H9 (cell line): ENCODE measurements around the gene RFTN2. TPM values are rescaled to one million over a fixed set of nuclear protein-coding genes. Genes with fewer than 3 reads are reported as not detected.

ENCODE experiments used
- DNase-seq: peaks from one replicate; pipeline ENCODE4 v3.0.0-alpha.2; 2017
- H2AFZ ChIP-seq: one replicate; pipeline ENCODE4 v1.6.1; 2013; ENCODE audit warnings: mild to moderate bottlenecking, low read length, control low read depth, moderate library complexity
- H2AK5ac ChIP-seq: 2 replicates; pipeline ENCODE4 v1.6.1; 2013; ENCODE audit warnings: low read length, control low read depth, mixed read lengths; ENCODE audit not compliant: insufficient read length
- H2BK120ac ChIP-seq: one replicate; pipeline ENCODE4 v1.6.1; 2013; ENCODE audit warnings: low read depth, mild to moderate bottlenecking, low read length, control low read depth, inconsistent platforms; ENCODE audit not compliant: poor library complexity, severe bottlenecking
- H2BK12ac ChIP-seq: 2 replicates; pipeline ENCODE4 v1.6.1; 2013; ENCODE audit warnings: low read length, control low read depth, mixed read lengths, low read depth; ENCODE audit not compliant: insufficient read length
- H2BK15ac ChIP-seq: 2 replicates; pipeline ENCODE4 v1.6.1; 2013; ENCODE audit warnings: low read depth, low read length, control low read depth
- H2BK20ac ChIP-seq: one replicate; pipeline ENCODE4 v1.6.1; 2013; ENCODE audit warnings: low read depth, mild to moderate bottlenecking, low read length, control low read depth, inconsistent platforms; ENCODE audit not compliant: poor library complexity, severe bottlenecking
- H2BK5ac ChIP-seq: 2 replicates; pipeline ENCODE4 v1.6.1; 2013; ENCODE audit warnings: low read length, control low read depth, mixed read lengths; ENCODE audit not compliant: insufficient read length
- H3K14ac ChIP-seq: 2 replicates; pipeline ENCODE4 v1.6.1; 2013; ENCODE audit warnings: low read length, control low read depth; ENCODE audit not compliant: insufficient read depth
- H3K18ac ChIP-seq: 2 replicates; pipeline ENCODE4 v1.6.1; 2013; ENCODE audit warnings: low read depth, mild to moderate bottlenecking, mixed read lengths, low read length, control low read depth; ENCODE audit not compliant: insufficient read length
- H3K23ac ChIP-seq: 2 replicates; pipeline ENCODE4 v1.6.1; 2013; ENCODE audit warnings: low read length, control low read depth, mixed read lengths, low read depth; ENCODE audit not compliant: insufficient read length
- H3K23me2 ChIP-seq: 2 replicates; pipeline ENCODE4 v1.6.1; 2013; ENCODE audit warnings: low read depth, mild to moderate bottlenecking, mixed read lengths, low read length, control low read depth; ENCODE audit not compliant: insufficient read length, poor library complexity, severe bottlenecking
- H3K27ac ChIP-seq: 2 replicates; pipeline ENCODE4 v1.5.1; 2013; ENCODE audit warnings: low read length, control low read depth, mixed read lengths, low read depth; ENCODE audit not compliant: insufficient read length
- H3K27me3 ChIP-seq: 2 replicates; pipeline ENCODE4 v1.6.1; 2013; ENCODE audit warnings: low read length, control low read depth, inconsistent platforms; ENCODE audit not compliant: insufficient read depth
- H3K4ac ChIP-seq: 2 replicates; pipeline ENCODE4 v1.6.1; 2013; ENCODE audit warnings: low read depth, mild to moderate bottlenecking, control low read depth, inconsistent platforms, low read length, moderate library complexity
- H3K4me1 ChIP-seq: 2 replicates; pipeline ENCODE4 v1.6.1; 2013; ENCODE audit warnings: low read length, control low read depth, inconsistent platforms; ENCODE audit not compliant: insufficient read depth
- H3K4me2 ChIP-seq: 2 replicates; pipeline ENCODE4 v1.6.1; 2013; ENCODE audit warnings: low read length, control low read depth, mixed read lengths; ENCODE audit not compliant: insufficient read length, insufficient read depth
- H3K56ac ChIP-seq: 2 replicates; pipeline ENCODE4 v1.6.1; 2013; ENCODE audit warnings: low read depth, mild to moderate bottlenecking, mixed read lengths, low read length, control low read depth; ENCODE audit not compliant: insufficient read length
- H3K79me1 ChIP-seq: 2 replicates; pipeline ENCODE4 v1.6.1; 2013; ENCODE audit warnings: low read depth, mild to moderate bottlenecking, moderate library complexity, low read length, control low read depth, inconsistent platforms; ENCODE audit not compliant: insufficient read depth, poor library complexity, severe bottlenecking
- H3K79me2 ChIP-seq: 2 replicates; pipeline ENCODE4 v1.6.1; 2013; ENCODE audit warnings: low read length, control low read depth, inconsistent platforms; ENCODE audit not compliant: insufficient read depth
- H3K9ac ChIP-seq: 2 replicates; pipeline ENCODE4 v1.6.1; 2013; ENCODE audit warnings: low read length, control low read depth, mixed read lengths; ENCODE audit not compliant: insufficient read length; ENCODE audit errors: extremely low read depth
- H3K9me3 ChIP-seq: one replicate; pipeline ENCODE4 v1.6.1; 2013; ENCODE audit warnings: low read depth, low read length, inconsistent platforms; ENCODE audit not compliant: control insufficient read depth
- H3T11ph ChIP-seq: one replicate; pipeline ENCODE4 v1.6.1; 2013; ENCODE audit warnings: mild to moderate bottlenecking, low read length, control low read depth, inconsistent platforms
- H4K20me1 ChIP-seq: one replicate; pipeline ENCODE4 v1.6.1; 2013; ENCODE audit not compliant: control insufficient read depth, insufficient read length, insufficient read depth
- H4K5ac ChIP-seq: 2 replicates; pipeline ENCODE4 v1.6.1; 2013; ENCODE audit warnings: low read depth, mild to moderate bottlenecking, mixed read lengths, low read length, control low read depth; ENCODE audit not compliant: insufficient read length
- H4K8ac ChIP-seq: replicated peaks from 2 replicates; pipeline ENCODE4 v1.6.1; 2013; ENCODE audit warnings: low read length, control low read depth, mixed read lengths, low read depth; ENCODE audit not compliant: insufficient read length
- H4K91ac ChIP-seq: 2 replicates; pipeline ENCODE4 v1.6.1; 2013; ENCODE audit warnings: low read depth, mild to moderate bottlenecking, moderate library complexity, mixed read lengths, low read length, control low read depth; ENCODE audit not compliant: insufficient read length
- H3K27ac Mint-ChIP-seq, 3 experiments: 2 replicates in 2 of 3; 3 replicates in 1 of 3; pipeline ENCODE4 v1.8.0; 2020 to 2021; ENCODE audit warnings: mixed read lengths in 3 of 3, mild to moderate bottlenecking in 1 of 3, moderate library complexity in 1 of 3
- H3K27me3 Mint-ChIP-seq: 2 replicates; pipeline ENCODE4 v1.8.0; 2021; ENCODE audit warnings: low read depth, mild to moderate bottlenecking, moderate library complexity, mixed read lengths
- H3K36me3 Mint-ChIP-seq, 3 experiments: 2 replicates in 2 of 3; 3 replicates in 1 of 3; pipeline ENCODE4 v1.8.0; 2020 to 2021; ENCODE audit warnings: low read depth in 3 of 3, mixed read lengths in 3 of 3; ENCODE audit not compliant: insufficient read depth in 1 of 3
- H3K4me1 Mint-ChIP-seq, 2 experiments: 2 replicates each; pipeline ENCODE4 v1.8.0; 2020; ENCODE audit warnings: mixed read lengths in 2 of 2
- H3K4me3 Mint-ChIP-seq, 2 experiments: 2 replicates in 1 of 2; 3 replicates in 1 of 2; pipeline ENCODE4 v1.8.0; 2020 to 2021; ENCODE audit warnings: mild to moderate bottlenecking in 2 of 2, mixed read lengths in 2 of 2, moderate library complexity in 1 of 2
- H3K9me3 Mint-ChIP-seq, 2 experiments: 2 replicates in 1 of 2; 3 replicates in 1 of 2; pipeline ENCODE4 v1.8.0; 2020; ENCODE audit warnings: mild to moderate bottlenecking in 2 of 2, mixed read lengths in 2 of 2, moderate library complexity in 1 of 2
- CTCF ChIP-seq: fragments of 200-600 bp; sonication (generic); conservative IDR thresholded peaks from 3 replicates; pipeline ENCODE4 v1.8.0; 2021; ENCODE audit warnings: antibody characterized with exemption, mild to moderate bottlenecking
- WGBS: extraction: QIAGEN DNeasy Blood & Tissue Kit; methylation state at CpG from one replicate; pipeline ENCODE4 v1.1.7; 2013; ENCODE audit warnings: missing lambda C conversion rate, low lambda C conversion rate, mixed read lengths; ENCODE audit not compliant: insufficient read length; ENCODE audit errors: extremely low coverage; 5-methylcytosine and 5-hydroxymethylcytosine counted together
- total RNA-seq: library from RNA; stranded (reverse); gene quantifications from 2 replicates; pipeline ENCODE4 v1.2.1, GENCODE V29; 2021

RFTN2 gene
- total RNA-seq, 1 experiment from 2014 or later, result 0.28 TPM

- no peaks in the 10 kb centered on the region for H3K9me3 Mint-ChIP-seq
- H2AFZ ChIP-seq, result no peak overlapping the region
- H3K9ac ChIP-seq, result no peak overlapping the region
- H3T11ph ChIP-seq, result no peak overlapping the region
- no peaks in the 10 kb centered on the region for H3K27me3 Mint-ChIP-seq
- no peak overlapping the region for H3K14ac ChIP-seq
- no peak overlapping the region for H2BK12ac ChIP-seq
- H3K27ac Mint-ChIP-seq, result peak overlapping the region; percentile 13 to 66 (median 50); a peak in 5 of 7 replicates
- H2BK15ac ChIP-seq, result no peak overlapping the region
- TF ChIP-seq CTCF, result no peak
- DNase-seq, result no peak
- H3K4me1 ChIP-seq, result no peaks in the 10 kb centered on the region; the same call in 1 of the 2 replicates
- H2BK5ac ChIP-seq, result no peak overlapping the region
- H3K27me3 ChIP-seq, result no peaks in the 10 kb centered on the region
- H2BK20ac ChIP-seq, result no peak overlapping the region
- peaks cover 4% of the 10 kb centered on the region for H3K79me1 ChIP-seq
- H3K23ac ChIP-seq, result no peak overlapping the region
- H3K4me2 ChIP-seq, result no peak overlapping the region
- no peak overlapping the region for H3K56ac ChIP-seq
- no peak overlapping the region for H3K18ac ChIP-seq
- no peak overlapping the region for H4K8ac ChIP-seq
- H4K91ac ChIP-seq, result no peak overlapping the region
- H3K27ac ChIP-seq, result no peak overlapping the region
- peaks cover 5 to 7% of the 10 kb centered on the region in 2 experiments for H3K4me1 Mint-ChIP-seq
- no peak overlapping the region for H3K4ac ChIP-seq
- WGBS, result no CpG with 5 or more reads among the region's 5 CpGs
- H2AK5ac ChIP-seq, result no peak overlapping the region
- no peak overlapping the region for H4K5ac ChIP-seq
- H3K79me2 ChIP-seq, result no peaks in the 10 kb centered on the region
- H2BK120ac ChIP-seq, result no peak overlapping the region
- no peaks in the 10 kb centered on the region for H4K20me1 ChIP-seq
- H3K9me3 ChIP-seq, result no peaks in the 10 kb centered on the region
- H3K36me3 Mint-ChIP-seq, result peaks cover 29 to 63% (median 43%) of the 10 kb centered on the region in 3 experiments
- H3K4me3 Mint-ChIP-seq, result no peak overlapping the region
- H3K23me2 ChIP-seq, result no peaks in the 10 kb centered on the region
These were observed 128.1 kb downstream of the RFTN2 start for GRCh38 chr2:197547163-197547900.
